SK-N-SH treated with all-trans-retinoic acid at 6 μM for 48 hours (cell line): ENCODE data around the gene GSE1.
A peak's percentile ranks its signal among the peaks of the same experiment; 100 is the strongest.

Source experiments
- ATAC-seq: fragments of 200-7000 bp; cut with Tn5 transposase; 3 replicates; pipeline ENCODE4 v1.9.1; 2020; ENCODE audit warnings: mild to moderate bottlenecking, moderate library complexity
- ARNTL ChIP-seq: fragments of 450-650 bp; formaldehyde crosslinking; IDR thresholded peaks from 2 replicates; pipeline ENCODE4 v1.5.0; 2020; ENCODE audit warnings: low read depth, mild to moderate bottlenecking, moderate library complexity, borderline replicate concordance
- BACH2 ChIP-seq: fragments of 250-450 bp; sonication (Bioruptor Pico); IDR thresholded peaks from 2 replicates; pipeline ENCODE4 v1.9.0; 2021; ENCODE audit warnings: mild to moderate bottlenecking, borderline replicate concordance
- CREB5 ChIP-seq: fragments of 250-450 bp; sonication (Bioruptor Pico); IDR thresholded peaks from 2 replicates; pipeline ENCODE4 v1.5.1; 2020; ENCODE audit warnings: low read depth, mild to moderate bottlenecking, moderate library complexity
- CSDC2 ChIP-seq: fragments of 250-450 bp; sonication (Bioruptor Pico); IDR thresholded peaks from 2 replicates; pipeline ENCODE4 v1.5.0; 2020; ENCODE audit warnings: mild to moderate bottlenecking, moderate library complexity
- CSRNP3 ChIP-seq: fragments of 250-450 bp; sonication (Bioruptor Pico); IDR thresholded peaks from 2 replicates; pipeline ENCODE4 v1.5.1; 2021; ENCODE audit warnings: mild to moderate bottlenecking, moderate library complexity
- ESRRG ChIP-seq: fragments of 250-450 bp; sonication (Bioruptor Pico); IDR thresholded peaks from 2 replicates; pipeline ENCODE4 v1.6.1; 2021; ENCODE audit warnings: mild to moderate bottlenecking
- GLIS3 ChIP-seq: fragments of 250-450 bp; sonication (Bioruptor Pico); IDR thresholded peaks from 2 replicates; pipeline ENCODE4 v1.5.0; 2020; ENCODE audit warnings: mild to moderate bottlenecking, moderate library complexity
- ISL1 ChIP-seq: fragments of 250-450 bp; sonication (Bioruptor Pico); IDR thresholded peaks from 2 replicates; pipeline ENCODE4 v2.1.2; 2022; ENCODE audit warnings: mild to moderate bottlenecking, moderate library complexity
- OSR1 ChIP-seq: fragments of 250-450 bp; sonication (Bioruptor Pico); IDR thresholded peaks from 2 replicates; pipeline ENCODE4 v1.8.0; 2022; ENCODE audit warnings: moderate library complexity, mild to moderate bottlenecking, inconsistent platforms
- PATZ1 ChIP-seq: fragments of 250-450 bp; sonication (Bioruptor Pico); IDR thresholded peaks from 2 replicates; pipeline ENCODE4 v1.8.0; 2020; ENCODE audit warnings: mild to moderate bottlenecking, moderate library complexity, borderline replicate concordance
- POU6F1 ChIP-seq: fragments of 250-450 bp; sonication (Bioruptor Pico); IDR thresholded peaks from 2 replicates; pipeline ENCODE4 v1.8.0; 2021; ENCODE audit warnings: low read depth, mild to moderate bottlenecking, moderate library complexity, borderline replicate concordance
- PPARA ChIP-seq: fragments of 250-450 bp; sonication (Bioruptor Pico); IDR thresholded peaks from 2 replicates; pipeline ENCODE4 v1.5.0; 2020; ENCODE audit warnings: mild to moderate bottlenecking, borderline replicate concordance
- SNAI2 ChIP-seq: fragments of 250-450 bp; sonication (Bioruptor Pico); IDR thresholded peaks from 2 replicates; pipeline ENCODE4 v1.5.0; 2020; ENCODE audit warnings: mild to moderate bottlenecking, moderate library complexity
- TOX ChIP-seq: fragments of 250-450 bp; sonication (Bioruptor Pico); IDR thresholded peaks from 2 replicates; pipeline ENCODE4 v1.8.0; 2021; ENCODE audit warnings: mild to moderate bottlenecking, moderate library complexity, borderline replicate concordance
- TSHZ2 ChIP-seq: fragments of 250-450 bp; sonication (Bioruptor Pico); IDR thresholded peaks from 2 replicates; pipeline ENCODE4 v1.5.0; 2020; ENCODE audit warnings: mild to moderate bottlenecking, moderate library complexity
- ZC3H10 ChIP-seq: fragments of 250-450 bp; sonication (Bioruptor Pico); IDR thresholded peaks from 2 replicates; pipeline ENCODE4 v1.5.1; 2021; ENCODE audit warnings: mild to moderate bottlenecking, moderate library complexity
- ZFP3 ChIP-seq: fragments of 250-450 bp; sonication (Bioruptor Pico); IDR thresholded peaks from 2 replicates; pipeline ENCODE4 v1.5.0; 2020; ENCODE audit warnings: mild to moderate bottlenecking, moderate library complexity
- ZNF8 ChIP-seq: fragments of 450-650 bp; formaldehyde crosslinking; IDR thresholded peaks from 2 replicates; pipeline ENCODE4 v1.5.0; 2020; ENCODE audit warnings: mild to moderate bottlenecking, moderate library complexity

Gene GSE1

GRCh38 chr16:85658504-85659326 lies 45.6 kb downstream of the GSE1 start:
- no peak for ATAC-seq

GRCh38 chr16:85659336-85659735 lies 46.2 kb downstream of the GSE1 start:
- no peak for ATAC-seq
- TF ChIP-seq CSRNP3 (CRISPR knock-in tag) (no peak), BACH2 (no peak), ZNF8 (CRISPR knock-in tag) (no peak), PATZ1 (CRISPR knock-in tag) (no peak), PPARA (CRISPR knock-in tag) (no peak), ISL1 (no peak), ZC3H10 (CRISPR knock-in tag) (no peak), TOX (CRISPR knock-in tag) (no peak), CSDC2 (CRISPR knock-in tag) (no peak), GLIS3 (CRISPR knock-in tag) (no peak), SNAI2 (no peak), CREB5 (CRISPR knock-in tag) (no peak), ESRRG (CRISPR knock-in tag) (no peak), TSHZ2 (CRISPR knock-in tag) (no peak)

More at GRCh38 chr16:85658504-85659326, 45.6 kb downstream of the GSE1 start:
- TF ChIP-seq SNAI2 (no peak), CSRNP3 (CRISPR knock-in tag) (no peak), ZNF8 (CRISPR knock-in tag) (no peak), ISL1 (no peak), POU6F1 (CRISPR knock-in tag) (no peak), TOX (CRISPR knock-in tag) (no peak)
- TF ChIP-seq, all 23 proteins: peak for 0

GRCh38 chr16:85659805-85660511 lies 46.8 kb downstream of the GSE1 start:
- peak; percentile 87 for ATAC-seq
- no peak for TF ChIP-seq ISL1
- TF ChIP-seq GLIS3 (CRISPR knock-in tag): no peak
- TF ChIP-seq SNAI2: no peak
- no peak for TF ChIP-seq TOX (CRISPR knock-in tag)
- no peak for TF ChIP-seq OSR1 (CRISPR knock-in tag)
- no peak for TF ChIP-seq ARNTL
- no peak for TF ChIP-seq BACH2
- no peak for TF ChIP-seq ZFP3 (CRISPR knock-in tag)
- TF ChIP-seq CSDC2 (CRISPR knock-in tag): no peak
- no peak for TF ChIP-seq ZC3H10 (CRISPR knock-in tag)
- no peak for TF ChIP-seq ESRRG (CRISPR knock-in tag)
